GM04504 (cell line): ENCODE measurements around the gene PCDH9.

Experiments used
- DNase-seq: peaks from one replicate; pipeline ENCODE4 v3.0.0-alpha.2; 2012; ENCODE audit warnings: low read depth

The PCDH9 gene

DNA sequence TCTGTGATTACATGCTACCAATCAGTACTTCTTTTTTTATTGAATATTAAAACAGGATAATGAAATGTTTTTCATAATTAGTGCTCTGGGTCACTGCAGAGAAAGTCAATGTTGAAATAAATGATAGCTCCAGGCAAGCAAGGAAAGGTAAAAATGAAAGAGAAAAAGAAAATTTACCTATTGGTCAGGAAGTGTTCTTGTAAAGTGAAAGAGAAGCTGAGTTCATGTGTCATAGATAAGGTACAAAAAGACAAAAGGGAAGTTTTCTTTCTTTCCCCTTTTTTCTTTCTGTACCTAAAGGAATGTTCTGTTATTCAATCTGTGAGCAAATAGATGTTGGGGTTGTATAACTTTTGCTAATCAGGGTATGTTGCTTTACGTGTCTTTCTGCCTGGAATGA lies 197.0 kb downstream of the PCDH9 start:
- no peak for DNase-seq

DNA sequence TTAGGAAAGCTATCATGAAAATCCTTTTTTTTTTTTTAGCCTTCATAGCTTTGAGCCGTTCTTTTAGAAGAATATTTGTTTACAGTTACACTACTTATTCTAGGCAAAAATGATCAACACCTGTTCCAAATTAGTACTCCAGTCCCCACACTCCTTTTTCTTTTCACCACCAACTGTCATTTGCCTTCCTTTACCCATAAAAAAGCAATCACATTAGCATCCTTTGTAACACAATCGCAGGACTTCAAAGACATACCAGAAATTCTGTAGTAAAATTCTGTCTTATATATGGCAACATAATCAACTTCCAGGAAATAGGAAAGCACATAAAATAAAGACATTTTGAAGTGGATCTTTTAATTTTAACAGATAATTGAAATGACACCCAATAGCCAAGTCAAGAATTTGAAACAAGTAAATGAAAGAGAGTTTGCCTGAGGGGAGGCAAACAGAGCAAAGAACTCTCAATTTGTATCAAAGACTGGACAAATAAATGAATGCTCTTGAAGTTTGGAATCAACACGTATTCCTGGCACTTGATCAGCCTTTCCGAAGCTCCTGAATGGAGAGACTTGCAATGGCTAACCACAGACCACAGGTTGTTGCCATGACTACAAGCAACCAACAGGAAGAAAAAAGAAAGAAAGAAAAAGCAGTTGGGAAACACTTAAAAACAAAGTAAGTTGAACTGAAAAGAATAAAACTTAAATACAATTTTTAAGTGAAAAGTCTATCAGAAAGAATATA lies 206.8 kb downstream of the PCDH9 start:
- DNase-seq: peak; percentile 15

DNA sequence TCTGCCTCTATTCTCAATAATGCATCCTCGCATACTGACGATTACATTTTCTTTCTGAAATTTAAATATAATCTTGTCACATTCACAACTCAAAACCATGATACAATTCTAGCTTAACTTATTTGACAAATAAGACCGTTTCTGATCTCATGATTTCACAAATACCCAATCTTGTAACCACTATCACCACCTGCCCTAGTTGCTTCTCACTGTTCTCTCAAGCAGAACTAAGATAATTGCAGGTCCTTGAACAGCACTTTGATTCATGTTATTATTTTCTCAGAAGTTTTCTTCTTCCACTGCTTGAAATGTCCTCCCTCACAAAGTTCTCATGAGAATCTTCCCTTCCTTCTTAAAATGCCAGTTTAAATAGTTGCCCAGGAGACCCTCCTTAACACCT lies 211.4 kb downstream of the PCDH9 start:
- DNase-seq: no peak

DNA sequence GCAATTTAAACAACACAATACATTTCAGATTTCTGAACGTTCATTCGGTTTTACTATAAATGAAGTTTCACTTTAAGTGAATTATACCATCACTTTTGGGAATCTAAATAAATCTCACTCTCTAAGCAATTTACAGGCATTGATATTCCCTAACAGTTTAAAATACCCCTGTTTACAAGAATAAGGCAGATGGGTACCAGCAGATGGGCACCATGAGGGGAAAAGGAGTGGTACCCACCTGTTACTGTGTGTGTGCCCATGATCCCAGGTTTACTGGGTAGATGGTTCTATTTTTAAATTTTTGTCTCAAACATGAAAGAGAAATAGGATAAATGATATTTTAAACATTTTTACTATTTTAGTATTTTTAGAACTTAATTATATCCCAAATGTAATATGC lies 212.9 kb downstream of the PCDH9 start:
- no peak for DNase-seq

DNA sequence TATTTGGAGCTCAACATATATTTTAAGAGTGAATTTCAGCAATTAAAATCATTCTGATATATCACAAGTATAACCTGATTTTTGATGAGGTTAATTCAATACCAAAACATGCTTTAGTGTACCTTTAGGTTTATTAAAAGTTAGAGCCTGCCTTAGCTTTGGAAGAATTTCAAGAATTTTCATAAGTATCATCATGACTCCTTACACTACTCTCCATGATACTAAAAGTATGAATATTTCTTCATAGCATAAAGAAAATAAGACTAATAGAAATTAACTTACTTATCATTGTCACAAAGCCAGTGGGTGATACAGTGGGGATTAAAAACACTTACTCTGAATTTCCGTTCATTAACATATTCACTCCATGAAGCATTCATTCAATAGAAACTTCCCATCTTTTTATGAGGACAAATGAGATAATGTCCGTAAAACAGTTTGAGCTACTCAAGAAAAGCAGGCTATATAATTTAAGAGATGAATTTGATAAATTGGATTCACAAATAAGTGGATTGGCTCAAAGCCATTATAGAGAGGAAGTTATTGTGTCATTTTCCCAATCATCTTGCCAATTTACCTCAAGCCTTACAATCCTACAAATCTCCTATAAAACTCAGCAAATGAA lies 214.0 kb downstream of the PCDH9 start:
- DNase-seq: no peak

DNA sequence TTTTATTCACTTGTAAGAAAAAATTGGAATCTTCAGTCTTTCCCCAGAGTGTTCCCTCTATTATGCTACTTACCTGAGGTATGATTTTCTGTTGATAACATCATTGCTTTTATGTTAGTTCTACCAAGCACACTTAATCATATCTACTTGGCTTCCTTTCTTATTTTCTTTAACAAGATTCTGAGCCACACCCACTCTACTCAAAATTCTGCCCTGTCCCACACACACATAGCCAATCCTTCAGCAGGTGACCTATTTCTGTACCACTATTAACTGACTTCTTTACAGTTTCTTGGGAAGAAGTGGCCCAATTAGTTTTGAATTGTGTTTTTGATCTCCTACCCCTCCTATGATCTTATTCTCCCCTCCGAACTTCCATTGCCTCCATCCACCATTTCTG lies 215.7 kb downstream of the PCDH9 start:
- no peak for DNase-seq

DNA sequence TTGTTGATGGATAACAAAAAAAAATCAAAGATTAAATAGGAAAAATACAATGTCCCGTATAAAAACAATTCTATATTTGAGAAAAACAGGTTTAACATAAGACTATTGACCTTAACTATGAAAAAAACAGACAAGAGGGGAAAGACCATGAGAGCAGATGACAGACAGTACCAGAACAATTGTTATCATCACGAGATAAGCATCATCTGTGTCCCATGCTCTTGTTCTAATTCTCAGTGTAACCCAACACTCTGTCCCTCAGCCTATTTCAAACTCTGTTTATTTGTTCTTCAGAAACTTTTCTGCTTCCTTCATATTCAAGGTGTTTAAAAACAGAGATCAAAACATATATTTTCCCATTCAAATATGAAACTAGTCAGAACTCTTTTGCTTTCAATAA lies 216.4 kb downstream of the PCDH9 start:
- DNase-seq: no peak

DNA sequence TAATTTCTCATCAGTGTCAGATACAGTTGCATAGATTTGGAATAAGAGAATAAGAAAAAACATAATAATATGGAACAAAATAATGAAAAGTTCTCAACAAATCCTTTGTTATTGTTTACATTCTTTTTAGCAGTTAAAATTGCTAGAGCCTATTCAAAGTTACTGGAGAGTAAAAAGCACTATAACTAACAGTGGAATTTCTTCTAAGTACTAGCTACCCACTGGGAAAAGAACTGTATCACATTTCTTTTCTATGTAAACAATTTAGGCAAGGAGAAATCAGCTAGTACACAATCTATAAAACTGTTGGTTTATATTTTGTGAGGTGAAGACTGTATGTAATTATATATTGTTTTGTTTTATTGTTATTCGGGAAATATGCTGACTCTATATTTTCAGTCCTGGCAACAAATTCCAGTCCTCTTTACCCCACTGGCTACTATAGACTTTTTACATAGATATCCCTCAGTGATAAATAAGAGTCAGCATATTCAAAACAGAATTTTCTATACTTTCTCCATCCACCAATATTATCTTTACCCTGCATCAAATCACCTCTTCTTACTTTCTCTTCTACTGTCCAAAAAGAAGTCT lies 222.0 kb downstream of the PCDH9 start:
- DNase-seq: no peak

DNA sequence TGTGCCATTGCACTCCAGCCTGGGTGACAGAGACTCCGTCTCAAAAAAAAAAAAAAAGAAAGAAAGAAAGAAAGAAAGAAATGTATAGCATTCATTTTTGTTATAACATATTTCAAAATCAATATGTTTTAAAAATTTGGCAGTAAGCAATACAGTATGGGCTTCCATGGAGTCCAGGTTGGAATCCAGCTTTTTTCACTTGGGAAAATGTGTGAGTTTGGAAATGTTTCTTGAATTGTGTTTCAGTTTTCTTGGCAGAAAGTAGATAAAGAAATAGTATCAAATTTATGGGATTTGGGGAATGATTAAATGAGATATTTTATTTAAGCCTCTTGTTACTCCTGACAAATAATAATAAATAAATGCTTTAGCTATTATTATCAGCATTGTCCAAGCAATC lies 225.6 kb downstream of the PCDH9 start:
- DNase-seq: no peak

DNA sequence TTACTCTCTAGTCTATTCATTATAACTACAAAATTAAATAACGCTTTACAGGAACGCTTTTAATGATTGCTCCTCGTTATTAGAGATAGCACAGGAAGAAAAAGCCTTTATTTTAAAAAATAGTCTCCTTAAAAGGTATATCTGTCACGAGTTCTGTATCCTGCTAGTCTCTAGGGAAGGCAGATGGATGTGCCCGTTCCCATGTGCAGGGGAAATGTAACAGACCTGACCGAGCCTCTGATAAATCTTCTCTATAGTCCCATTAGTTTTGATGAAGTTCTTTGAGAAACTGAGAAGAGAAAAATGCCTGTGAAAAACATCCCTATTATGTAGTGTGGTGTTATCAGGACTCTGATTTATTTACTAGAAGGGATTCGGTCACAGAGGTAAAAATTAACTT lies 226.4 kb downstream of the PCDH9 start:
- DNase-seq: no peak

DNA sequence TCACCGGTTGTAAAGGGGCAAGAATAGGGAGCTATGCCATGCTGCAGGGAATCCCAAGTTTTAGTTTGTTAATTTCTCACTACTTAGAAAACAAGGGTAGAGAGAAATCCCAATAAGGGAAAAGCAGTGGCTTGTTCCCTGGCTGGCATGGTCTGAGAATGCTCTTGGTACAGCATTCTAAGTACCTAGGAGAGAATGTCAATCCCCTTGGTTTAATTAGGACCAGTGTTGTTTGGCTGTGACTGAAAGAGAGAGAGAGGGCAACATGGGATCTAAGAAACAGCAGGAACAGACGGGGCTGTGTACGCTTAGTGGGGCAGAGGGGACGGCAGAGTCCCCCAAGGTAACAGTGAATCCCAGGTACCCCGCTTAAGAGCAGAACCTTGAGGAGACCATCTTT lies 228.8 kb downstream of the PCDH9 start:
- no peak for DNase-seq

DNA sequence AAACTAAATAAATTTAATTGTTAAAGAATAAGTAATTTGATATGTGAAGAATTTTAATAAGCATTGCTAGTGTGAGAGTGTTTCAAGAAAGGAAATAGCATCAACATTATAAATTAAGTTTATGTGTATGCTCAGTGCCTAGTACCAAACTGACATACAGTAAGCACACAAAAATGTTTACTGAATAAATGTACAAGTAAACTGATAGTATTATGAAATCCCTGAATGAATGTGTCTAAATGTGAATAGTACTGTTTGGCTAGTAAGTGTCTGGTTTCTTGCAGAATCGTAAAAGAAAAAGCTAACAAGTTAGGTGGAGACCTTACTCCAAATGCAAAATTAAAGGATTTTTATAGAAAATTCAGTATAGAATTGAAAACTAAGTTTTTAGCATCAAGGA lies 233.6 kb downstream of the PCDH9 start:
- DNase-seq: no peak

DNA sequence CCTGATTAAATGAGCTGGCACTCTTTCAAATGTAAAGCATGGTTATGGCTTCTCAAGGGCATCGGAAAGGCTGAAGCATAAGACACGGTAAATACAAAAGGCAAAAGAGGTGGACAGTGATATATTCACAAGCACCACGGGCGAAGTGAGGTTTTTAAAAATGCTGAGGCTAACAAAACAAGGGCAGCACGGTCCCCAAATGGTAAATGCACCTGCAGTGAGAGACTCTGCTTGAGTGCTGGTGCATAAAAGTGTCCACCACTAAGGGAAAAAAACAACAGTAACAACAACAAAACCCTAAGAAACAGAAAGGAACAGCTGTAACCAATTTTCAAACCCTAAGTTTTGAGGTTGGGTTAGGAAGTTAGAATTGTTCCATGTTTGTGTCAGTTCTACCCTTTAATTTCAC lies 234.9 kb downstream of the PCDH9 start:
- DNase-seq: no peak

DNA sequence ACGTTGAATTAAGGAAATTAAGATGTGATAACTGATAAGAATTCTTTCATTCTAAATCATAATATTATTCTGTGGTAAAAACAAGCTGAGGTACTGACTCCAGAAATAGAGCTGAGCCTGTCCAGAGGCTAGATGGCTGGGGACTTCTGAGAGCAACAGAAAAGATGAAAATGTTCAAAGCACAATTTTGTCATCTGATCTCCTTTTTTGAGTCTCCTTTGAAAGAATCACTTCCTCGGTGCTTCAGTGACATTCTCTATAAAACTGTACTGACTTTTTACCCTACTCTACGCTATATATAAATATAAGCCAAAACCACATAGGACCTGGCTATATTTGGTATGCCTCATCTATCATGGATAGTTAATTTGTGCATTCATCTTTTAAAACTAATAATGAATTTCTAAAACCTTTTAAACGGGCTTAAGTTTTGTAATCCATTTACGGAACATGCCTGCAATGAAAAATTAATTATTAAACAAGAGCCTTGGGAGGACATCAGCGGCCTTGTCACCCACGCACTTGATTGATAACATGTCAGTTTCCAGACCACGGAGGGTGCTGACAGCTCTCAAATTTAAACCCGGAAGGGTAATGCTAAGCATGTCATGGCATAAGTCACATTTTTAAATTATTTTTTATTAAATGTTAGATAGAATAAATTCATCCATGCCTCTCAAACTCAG lies 235.5 kb downstream of the PCDH9 start:
- DNase-seq: no peak

DNA sequence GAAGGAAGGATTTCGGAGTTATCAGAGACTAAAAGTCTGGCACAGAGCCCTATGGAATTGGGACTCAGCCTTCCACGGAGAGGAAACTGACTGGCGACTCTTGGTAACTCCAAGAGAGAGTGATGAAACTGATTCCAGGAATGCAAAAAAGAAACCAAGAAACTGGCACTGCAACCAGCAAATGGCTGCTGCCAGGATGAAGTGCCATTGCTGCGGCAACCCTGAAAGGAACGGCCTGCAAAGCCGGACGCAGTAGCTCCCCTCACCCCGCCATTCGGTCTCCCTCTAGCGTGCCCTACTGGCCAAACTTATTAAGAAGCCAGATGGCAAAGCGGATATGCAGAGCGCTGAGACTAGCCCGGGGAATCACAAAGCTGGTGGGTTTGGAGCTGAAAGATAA lies 236.0 kb downstream of the PCDH9 start:
- peak; percentile 14 for DNase-seq

DNA sequence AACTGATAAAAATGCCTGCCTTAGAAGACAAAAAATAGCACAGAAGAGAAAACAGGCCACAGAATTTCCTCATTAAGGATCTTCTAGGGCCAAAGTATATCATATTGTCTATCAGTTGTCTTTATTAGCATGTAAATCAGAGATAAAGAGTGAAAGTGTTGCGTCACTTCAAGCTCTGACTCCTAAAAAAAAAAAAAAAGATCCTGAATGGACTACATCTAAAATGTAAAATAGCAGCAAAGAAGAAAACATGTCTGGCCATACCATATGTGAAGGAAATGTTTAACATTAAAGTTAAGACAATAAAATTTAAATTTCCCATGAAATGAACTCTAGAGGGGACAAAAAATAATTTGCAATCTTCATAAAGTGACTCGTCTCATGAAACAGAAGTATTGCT lies 237.4 kb downstream of the PCDH9 start:
- no peak for DNase-seq

DNA sequence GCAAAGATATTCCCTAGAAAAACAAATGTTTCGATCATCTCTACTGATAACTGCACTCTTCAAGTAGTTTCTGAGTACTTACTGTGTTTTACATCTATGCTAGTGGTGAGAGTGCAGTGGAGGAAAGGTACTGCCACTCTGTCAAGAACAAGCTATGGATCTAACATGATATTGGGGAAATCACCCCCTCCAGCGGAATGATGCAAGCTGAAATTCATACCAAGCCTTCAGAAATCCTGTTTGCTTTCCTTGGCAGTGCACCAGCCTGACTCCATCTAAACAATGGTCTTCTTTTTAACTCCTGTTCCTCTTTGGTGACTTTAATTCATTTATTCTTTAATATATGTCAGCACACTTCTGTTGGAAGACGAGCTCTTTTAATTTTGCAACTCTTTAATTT lies 238.0 kb downstream of the PCDH9 start:
- no peak for DNase-seq

DNA sequence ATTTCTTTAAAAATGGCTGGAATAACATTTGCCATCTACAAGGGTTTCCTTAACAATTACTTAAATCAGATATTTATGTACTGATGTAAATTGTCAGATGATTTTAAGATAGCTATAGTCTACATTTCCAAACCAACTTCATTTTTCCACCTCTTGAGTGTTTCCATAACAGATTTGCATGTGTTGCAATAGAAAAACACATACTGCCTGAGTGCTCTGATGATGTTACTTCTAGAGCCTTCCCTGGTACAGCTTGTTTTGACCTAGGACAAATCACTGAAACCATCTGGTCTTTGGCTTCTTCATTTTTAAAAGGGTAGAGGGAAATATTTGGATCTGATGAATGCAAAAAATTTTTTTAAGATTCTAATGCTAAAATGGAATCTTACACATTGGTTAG lies 245.9 kb downstream of the PCDH9 start:
- DNase-seq: no peak

DNA sequence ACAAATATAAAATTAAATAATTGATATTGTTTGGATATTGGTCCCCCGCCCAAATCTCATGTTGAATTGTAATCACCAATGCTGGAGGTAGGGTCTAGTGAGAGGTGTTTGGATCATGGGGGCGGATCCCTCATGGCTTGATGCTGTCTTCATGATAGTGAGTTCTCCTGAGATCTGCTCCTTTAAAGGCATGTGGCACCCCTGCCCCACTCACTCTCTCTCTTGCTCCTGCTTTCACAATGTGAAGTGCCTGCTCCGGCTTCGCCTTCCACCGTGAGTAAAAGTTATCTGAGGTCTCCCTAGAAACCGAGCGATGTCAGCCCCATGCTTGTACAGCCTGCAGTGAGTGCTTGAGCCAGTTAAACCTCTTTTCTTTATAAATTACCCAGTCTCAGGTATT lies 248.2 kb downstream of the PCDH9 start:
- no peak for DNase-seq

DNA sequence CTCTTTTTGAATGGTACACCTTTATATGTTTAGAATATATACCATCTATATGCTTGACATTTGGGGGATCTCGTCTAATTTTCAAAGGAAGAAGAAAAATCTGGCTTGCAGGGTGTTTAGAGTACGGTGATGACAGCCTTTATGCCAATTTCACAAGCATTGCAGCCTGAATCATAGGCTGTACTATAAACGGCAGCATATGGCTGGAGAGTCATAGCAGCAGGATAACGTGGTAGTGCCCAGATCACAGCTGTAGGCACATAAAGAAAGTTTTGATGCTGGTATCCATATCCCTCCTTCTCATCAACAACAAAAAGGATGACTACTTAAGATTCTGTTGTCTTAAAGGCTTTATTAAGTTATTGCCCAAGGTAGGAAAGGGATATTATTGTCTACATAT lies 253.0 kb downstream of the PCDH9 start:
- DNase-seq: no peak

DNA sequence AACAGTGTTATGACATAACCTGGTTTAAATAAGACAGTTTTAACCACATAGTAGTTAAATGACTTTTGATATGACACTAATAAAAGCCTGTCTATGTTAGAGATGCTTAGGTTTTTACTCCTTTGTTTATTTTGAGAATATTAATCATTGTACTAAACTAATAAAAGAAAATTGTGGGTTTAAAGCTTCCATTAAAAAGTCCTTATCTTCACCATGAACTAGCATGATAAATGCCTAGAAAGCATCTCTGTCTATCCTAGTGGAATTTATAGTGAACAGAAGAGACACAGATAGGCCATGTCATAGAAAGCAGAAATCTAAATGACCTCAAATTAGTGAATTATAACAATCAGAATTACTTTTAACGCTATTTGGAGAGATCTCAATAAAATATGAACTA lies 255.2 kb downstream of the PCDH9 start:
- no peak for DNase-seq

DNA sequence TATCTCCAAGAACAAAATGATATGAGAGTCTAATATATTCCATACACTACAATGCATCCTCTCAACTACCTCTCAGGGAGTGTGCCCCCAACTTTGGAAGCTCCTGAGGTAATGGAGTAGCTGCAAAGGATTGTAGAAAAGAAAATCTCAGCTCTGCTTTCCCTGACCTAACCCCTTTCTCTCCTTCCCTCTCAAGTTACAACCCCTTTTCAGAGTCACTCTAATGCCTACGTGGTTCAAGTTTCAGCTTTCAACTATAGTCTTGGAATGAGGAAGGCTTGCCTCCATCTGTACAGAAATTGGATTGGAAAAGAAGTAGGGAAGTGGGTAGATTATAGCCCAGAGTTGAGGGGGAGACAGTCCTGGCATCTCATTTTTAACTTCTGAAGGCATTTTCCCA lies 256.0 kb downstream of the PCDH9 start:
- DNase-seq: no peak

DNA sequence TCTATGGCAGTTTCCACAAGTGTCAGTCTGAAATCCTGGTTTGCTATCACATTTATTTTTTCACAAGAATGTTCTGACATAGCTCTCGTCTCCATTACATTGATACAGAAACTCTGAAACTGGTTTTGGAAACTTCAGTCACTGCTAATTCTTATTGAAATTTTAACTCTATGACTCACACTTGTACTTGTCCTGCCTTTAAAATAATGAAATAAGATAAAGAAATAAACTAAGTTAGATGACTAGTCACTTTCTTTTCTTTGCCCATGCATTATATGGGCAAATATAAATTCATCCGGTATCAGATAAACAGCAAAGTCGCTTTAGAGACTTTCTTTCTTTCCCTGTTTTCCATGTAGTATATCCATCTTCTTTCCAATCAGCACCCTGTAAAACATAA lies 257.5 kb downstream of the PCDH9 start:
- no peak for DNase-seq
